AML-193 (cell line): ENCODE data around the gene TMEFF1.
"Not testable (repeated sequence)": the region's sequence is repeated elsewhere in the genome, so short reads cannot be mapped to it uniquely, and the experiment has no call there.

Experiments used
- DNase-seq, 2 experiments: peaks; one replicate each; lab custom pipeline; 2025; lab: John Stamatoyannopoulos, UW

Gene TMEFF1

DNA sequence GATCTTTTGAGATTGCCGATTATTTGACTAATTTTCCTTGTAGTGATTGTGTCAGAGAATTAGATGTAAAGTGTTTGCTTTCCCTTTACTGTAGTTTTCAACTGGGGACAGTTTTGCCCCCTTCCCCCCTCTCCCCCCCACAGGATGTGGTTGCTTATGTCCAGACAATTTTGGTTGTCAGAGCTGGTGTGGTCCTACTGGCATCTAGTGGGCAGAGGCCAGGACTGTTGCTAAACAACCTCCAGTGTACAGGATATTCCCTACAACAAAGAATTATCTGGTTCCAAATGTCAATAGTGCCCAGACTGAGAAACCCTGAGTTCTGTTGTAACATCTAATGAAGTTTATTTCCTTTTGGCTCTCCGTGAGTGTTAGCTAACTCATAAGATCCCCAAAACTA is 20.0 kb downstream of the TMEFF1 start:
- no peak for DNase-seq

DNA sequence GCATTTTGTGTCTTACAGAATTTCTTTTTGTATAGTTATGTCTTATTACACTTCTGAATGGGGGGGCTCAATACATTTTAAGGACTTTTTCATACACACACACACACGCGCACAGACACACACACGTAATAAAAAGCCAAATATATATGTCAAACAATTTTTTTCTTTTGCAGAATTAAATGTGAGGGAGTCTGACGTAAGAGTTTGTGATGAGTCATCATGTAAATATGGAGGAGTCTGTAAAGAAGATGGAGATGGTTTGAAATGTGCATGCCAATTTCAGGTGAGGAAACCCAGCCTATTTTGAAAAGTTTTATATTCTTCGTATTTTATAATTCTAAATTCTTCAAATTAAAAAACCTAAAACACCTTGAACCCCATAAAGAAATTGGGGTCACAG is 25.6 kb downstream of the TMEFF1 start:
- no peak for DNase-seq

DNA sequence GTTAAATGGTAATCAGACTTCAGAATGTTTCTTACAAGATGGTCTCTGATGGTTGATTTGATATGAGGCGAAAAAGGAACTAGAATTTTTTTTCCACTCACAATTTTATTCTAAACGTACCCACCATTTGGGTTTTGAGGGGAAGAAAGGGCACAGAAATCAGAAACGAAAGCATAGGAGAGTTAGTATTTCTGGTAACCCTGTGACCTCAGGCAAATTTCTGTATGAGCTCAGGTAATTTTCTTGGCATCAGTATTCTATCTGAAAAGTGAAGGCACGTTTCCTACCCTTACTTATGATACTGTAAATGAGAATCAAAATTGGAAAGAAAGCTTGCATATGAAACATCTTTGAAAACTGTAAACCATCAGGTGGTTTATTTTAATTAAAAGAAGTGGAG is 26.5 kb downstream of the TMEFF1 start:
- no peak for DNase-seq

DNA sequence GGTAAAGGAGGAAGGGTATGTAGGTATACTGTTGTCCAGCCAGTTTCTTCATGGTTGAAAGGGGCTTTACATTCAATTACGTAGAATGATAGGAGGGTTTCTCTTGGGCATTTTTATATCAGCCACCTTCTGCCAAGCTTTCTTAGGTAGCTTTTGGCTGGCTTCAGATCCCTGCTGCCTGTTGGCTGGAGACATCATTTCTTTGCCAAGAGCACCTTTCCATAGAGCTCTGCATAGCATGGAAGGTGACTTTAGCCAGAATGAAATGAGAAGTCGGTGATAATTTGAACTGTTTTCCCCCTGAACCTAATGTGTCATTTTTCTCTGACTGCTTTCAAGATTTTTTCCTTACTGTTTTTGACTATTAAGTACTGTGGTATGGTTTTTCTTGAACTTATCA is 26.9 kb downstream of the TMEFF1 start:
- DNase-seq, result no peak

DNA sequence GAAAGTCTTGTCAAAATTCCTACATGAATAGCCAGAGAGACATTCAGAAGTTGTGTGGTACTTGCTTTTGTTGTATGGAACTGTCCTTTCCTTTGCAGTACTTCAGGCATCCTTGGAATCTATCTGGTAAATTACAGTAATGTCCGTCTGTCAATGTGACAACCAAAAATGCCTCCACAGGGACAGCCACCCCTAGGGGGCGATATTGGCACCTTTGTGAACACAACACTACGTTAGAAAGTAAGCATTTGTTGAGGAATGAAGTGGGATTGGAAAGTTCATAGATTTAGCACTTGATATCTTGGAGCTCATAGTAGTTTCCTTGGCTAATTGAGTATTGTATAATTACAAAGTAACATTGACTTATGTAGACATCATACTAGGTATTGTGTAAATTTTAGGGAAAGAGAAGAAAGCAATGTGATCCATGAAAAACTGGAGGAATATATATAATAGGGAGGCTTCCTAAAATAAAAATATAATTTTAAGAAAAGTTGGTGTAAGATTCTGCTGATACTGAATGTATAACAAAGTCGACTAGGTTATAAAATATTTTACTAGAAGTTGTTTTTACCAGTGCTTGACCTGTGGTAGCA is 32.7 kb downstream of the TMEFF1 start:
- peak; percentile 45 to 50 for DNase-seq

DNA sequence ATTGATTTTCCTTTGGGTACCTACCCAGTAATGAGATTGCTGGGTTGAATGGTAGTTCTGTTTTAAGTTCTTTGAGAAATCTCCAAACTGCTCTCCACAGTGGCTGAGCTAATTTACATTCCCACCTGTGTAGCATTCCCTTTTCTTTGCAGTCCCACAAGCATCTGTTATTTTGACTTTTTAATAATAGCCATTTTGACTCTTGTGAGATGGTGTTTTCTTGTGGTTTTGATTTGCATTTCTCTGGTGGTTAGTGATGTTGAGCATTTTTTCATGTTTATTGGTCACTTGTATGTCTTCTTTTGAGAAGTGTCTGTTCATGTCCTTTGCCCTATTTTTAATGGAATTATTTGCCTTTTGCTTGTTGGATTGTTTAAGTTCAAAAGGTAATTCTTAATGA is 34.4 kb downstream of the TMEFF1 start:
- not testable (repeated sequence) for DNase-seq

DNA sequence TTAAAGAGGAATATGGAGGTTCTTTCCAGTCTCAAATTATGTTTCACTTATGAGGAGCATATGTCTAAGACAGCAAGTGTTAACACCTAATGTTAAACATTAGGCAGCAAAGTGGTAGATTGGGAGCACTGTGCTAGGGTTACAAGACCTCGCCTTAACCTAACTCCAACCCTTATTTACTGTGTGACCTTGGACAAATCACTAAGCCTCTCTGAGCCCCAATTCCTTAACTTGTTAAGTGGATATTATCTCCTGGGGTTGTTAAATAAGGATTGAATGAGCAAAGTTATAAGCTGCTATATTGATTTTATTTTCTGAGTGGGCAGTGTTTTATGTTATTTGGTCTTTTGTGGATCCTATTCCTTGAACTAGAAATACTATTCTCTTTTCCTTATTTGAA is 38.3 kb downstream of the TMEFF1 start:
- no peak for DNase-seq

DNA sequence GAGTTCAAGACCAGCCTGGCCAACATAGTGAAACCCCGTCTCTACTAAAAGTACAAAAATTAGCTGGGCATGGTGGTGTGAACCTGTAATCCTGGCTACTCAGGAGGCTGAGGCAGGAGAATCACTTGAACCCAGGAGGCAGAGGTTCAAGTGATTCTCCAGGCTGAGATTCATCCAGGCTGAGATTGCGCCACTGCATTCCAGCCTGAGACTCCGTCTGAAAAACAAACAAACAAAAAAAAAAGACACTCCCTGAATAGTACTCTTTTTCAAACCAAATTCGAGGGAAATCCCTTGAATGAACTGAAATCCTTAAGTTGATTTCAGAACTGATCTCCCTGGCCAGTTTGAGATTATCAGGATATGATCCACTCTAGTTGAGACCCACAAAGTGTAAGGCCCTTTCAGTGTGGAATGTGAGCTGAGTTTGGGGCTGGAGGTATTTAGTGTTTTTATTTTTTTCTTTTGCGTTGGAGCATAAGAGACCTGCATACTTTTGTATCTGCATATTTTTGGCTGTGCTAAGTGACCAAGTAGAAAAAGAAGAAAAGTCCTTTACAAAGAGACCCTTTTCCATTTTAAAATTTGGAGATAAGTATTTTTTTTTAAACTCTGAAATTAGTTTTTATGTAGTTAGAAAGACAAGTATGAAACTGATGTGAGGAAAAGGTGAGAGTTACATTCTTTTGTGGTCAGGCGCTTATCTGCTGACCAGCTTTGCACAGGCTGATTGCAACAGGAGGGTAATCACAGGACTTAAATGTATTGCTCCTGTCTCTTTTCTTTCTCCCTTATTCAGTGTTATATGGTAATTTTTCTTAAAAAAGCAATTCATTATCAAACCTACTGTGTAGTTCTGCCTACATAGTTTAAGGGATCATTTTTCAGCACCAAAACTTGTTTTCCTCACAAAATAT is 42.9 kb downstream of the TMEFF1 start:
- no peak for DNase-seq

DNA sequence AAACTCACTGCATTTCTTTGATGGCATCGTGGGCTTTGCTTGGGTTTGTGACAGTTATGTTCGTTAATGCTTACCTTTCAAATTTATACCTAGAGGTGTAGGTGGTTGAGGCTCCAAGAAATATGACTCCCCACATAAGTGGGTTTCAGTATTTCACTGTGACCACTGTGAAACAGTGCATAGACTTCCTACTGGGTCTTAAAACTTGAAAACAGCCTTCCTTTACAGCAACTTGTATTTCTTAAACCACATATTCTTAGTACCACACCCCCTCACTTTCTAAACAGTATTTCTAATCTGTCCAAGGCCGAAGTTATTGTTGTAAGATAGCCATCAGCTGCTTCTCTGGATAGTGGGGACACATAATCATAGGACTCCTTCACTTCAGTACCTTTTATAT is 48.3 kb downstream of the TMEFF1 start:
- no peak for DNase-seq

DNA sequence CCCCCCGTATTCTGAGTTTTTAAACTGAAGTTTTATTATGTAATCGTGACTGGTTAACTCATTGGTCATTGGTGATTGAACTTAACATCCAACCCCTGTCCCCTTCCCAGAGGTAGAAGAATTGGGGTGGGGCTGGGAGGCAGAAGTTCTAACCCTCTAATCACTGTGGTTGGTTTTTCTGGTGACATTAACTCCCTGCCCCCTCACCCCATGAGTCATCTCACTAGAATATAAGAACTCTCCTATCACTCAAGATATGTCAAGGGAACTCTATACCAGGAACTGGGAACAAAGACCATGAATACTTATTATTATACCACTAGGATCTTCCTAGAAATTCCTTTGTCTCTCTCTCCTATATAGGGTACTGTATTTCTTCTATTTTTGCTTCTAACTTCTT is 52.6 kb downstream of the TMEFF1 start:
- DNase-seq, result no peak

DNA sequence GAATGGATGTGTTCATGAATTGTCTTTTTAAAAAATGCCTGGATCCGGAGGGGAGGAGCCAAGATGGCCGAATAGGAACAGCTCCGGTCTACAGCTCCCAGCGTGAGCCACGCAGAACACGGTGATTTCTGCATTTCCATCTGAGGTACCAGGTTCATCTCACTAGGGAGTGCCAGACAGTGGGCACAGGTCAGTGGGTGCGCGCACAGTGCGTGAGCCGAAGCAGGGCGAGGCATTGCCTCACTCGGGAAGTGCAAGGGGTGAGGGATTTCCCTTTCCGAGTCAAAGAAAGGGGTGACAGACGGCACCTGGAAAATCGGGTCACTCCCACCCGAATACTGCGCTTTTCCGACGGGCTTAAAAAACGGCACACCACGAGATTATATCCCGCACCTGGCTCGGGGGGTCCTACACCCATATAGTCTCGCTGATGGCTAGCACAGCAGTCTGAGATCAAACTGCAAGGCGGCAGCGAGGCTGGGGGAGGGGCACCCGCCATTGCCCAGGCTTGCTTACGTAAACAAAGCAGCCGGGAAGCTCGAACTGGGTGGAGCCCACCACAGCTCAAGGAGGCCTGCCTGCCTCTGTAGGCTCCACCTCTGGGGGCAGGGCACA is 54.3 kb downstream of the TMEFF1 start:
- DNase-seq, result not testable (repeated sequence)

DNA sequence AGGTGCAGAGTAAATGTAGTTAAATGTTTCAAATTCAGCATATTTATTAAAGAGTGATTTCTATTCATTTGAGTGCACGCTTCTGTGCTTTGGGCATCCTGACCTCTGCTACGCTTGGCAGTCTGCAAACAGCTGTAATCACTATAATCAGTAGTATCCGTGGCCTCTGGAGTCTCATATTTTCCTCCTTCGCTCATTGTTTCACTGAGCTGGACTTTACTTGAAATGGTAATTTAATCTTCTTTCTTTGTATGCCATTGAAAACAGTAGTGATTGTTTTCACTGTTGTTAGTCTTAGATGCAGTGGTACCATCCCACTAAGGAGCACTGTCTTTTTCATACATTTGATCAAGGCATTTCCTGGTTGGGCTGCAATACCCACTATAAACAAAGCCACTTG is 61.5 kb downstream of the TMEFF1 start:
- DNase-seq, result no peak

DNA sequence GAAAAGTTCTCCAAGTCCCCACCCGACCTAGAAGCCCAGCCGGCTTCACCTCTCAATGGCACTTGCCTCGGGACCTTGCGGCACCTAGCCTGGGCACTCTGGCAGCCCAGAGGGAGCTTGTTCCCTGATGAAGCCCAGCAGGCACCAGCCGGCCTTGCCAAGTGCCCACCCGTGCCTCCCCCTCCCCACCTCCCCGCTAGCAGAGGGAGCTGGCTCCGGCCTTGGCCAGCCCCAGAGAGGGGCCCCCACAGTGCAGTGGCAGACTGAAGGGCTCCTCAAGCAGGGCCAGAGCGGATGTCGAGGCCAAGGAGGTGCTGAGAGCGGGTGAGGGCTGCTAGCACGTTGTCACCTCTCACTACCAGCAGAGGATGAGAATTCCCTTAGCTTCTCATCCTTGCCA is 67.4 kb downstream of the TMEFF1 start:
- no peak for DNase-seq

DNA sequence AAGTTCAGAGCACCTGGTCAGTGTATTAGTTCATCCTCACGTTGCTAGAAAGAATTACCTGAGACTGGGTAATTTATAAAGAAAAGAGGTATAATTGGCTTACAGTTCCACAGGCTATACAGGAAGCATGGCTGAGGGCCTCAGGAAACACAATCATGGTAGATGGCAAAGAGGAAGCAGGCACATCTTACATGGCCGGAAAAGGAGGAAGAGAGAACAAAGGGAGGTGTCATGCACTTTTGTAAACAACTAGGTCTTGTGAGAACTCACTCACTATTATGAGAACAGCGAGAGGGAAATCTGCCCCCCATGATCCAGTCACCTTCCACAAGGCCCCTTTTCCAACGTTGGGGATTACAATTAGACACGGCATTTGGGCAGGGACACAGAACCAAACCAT is 76.1 kb downstream of the TMEFF1 start:
- no peak for DNase-seq

DNA sequence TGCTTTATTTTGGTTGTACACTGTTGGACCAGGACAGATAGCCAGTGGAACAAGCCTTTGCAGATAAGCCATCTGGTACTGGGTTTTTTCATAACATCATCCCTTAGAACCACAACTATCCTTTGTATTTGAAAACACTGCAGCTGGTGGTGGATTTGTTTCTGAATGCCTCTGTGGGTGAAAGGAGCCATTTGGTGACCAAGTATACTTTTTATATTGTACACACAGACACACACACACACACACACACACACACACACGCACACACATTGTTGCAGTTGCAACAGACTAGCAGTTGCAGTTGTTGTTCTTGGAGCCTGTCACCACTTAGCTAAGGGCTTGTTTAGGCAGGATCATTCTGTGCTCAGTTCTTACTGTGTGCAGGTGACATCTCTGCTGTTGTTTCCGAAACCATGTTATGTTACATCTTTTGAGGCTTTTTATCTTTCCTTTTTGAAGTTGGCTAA is 82.0 kb downstream of the TMEFF1 start:
- no peak for DNase-seq

DNA sequence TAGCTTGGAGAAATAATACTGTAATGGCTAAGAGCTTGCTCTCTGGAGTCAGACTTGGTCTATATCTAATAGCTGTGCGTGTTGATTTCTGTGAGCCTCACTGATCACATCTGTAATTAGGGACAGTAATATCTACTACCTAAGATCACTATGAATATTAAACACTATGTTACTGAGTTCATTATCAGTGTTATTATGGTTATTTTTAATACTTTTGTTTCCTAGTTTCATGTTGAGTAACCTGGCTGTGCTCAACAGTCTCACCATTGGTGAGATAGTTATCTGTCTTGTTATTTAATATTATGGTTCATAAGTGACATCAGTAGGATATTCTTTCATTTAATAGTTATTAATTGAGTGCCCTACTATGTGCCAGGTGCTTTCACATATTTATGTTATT is 82.5 kb downstream of the TMEFF1 start:
- no peak for DNase-seq

DNA sequence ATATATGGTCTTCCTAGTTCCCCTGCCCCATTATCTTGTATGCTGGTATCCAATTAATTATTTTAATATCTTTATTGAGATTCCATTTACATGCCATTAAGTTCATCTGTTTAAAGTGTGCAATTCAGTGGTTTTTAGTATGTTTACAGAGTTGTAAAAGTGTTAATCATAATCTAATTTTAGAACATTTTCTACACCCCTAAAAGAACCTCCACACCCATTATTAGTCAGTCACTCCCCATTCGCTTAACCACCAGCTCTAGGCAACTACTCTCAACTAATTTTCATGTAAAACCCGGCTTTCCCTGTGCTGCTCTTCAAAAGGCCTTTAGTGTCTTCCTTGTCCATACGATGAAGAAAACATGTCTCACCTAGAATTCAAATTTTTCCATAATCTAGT is 84.1 kb downstream of the TMEFF1 start:
- DNase-seq, result no peak

DNA sequence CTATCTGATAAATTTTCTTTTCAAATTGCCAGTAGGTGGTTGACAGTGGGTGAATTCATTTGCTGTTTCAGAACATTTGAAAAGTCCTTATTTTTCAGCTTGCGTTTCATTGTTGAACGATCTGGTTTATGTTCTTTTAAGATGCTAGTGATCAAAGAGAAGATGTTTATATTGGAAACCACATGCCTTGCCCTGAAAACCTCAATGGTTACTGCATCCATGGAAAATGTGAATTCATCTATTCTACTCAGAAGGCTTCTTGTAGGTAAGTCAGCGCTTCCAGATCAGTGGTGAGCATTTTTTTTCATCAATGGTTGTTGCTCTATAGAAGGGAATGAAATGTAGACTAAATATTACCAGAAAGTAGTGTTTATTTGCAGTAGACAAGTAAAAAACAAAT is 88.3 kb downstream of the TMEFF1 start:
- DNase-seq, result no peak

DNA sequence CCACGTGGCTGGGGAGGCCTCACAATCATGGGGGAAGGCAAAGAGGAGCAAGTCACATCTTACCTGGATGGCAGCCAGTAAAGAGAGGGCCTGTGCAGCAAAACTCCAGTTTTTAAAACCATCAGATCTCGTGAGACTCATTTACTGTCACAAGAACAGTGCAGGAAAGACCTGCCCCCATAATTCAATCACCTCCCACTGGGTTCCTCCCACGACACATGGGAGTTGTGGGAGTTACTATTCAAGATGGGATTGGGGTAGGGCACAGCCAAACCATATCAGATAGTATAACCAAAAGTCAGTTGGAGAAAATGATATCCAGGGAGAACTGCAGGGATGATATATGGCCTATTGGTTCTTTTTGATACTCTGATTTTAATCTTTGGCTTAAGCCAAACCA is 94.9 kb downstream of the TMEFF1 start:
- DNase-seq, result no peak

DNA sequence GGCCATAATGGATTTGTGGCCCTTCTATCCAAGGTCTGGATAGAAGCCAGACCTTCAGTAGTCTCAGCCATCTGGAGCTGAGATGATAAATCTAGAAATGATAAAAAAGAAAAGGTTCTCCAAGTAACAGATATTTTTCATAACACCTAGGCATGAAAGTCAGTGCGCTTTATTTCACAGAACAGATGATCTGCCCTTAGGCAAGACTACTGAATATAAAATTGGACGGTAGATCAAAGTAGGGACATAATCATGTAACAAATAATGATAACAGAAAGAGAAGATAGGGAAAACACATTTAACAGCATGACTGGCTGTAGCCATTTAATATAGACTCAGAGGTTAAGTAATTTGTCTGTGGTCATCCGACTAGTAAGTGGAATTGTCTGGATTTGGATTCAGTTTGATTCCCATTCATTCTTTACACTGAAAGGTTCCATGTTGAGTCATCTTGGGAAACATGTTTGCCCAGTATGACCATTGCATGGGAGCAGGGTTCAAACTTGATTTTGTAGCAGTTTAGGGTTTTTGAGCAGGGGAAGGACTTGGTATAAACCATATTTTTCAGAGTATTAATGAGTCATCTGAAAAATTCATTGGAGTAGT is 100.8 kb downstream of the TMEFF1 start:
- DNase-seq, result no peak

DNA sequence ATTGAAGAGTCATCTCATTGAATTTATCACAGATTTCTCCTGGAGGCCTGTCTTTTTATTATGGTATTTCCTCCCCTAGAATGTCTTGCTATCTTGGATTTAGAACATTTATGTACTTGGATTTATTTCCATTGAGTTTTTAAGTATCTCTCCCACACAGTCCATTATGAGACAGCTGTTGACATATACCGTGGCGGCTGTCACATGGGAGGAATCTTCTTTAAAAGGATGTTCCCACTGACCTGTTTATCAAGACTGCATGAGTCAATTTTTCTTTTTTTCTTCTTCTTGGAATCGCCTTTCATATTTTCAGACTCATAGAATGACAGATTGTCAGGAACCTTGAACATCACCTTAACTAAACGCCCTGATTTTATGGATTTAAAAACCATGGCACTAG is 102.1 kb downstream of the TMEFF1 start:
- DNase-seq, result no peak

DNA sequence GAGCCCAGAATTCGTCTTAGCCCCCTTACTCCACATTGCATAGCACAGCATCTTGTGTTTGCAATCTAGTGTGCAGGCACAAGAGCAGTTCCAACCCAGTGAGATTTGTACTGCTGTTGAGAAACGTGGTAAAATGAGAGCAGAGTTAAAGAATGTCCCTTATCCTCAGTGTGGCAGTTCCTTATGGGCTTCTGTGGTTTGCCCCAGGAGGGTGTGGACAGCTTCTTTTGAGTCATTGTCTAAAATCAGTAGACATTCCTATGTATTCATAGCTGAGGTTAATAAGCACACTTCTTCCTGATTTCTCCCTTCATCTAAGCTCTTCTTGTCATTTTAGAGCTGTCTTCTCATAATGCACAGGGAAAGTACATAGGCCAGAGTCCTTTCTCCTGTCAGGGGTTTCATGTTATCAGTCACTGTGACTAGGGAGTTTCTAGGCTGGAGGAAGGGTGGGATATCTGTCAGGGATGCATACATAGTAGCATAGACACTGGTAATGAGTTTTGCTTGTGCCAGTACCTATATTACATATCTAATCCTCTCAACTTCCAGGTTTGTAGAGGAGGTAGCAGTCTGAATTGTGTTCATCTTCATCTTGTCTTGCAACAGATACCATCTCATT is 102.9 kb downstream of the TMEFF1 start:
- DNase-seq, result no peak
